HepG2 (cell line): ENCODE measurements around the gene MAP3K14. TPM values are rescaled to one million over a fixed set of nuclear protein-coding genes. Genes with fewer than 3 reads are reported as not detected.
A peak's percentile ranks its signal among the peaks of the same experiment; 100 is the strongest.

Experiments used
- MLLT10 ChIP-seq: sonication (generic); formaldehyde crosslinking; IDR thresholded peaks from 2 replicates; pipeline ENCODE4 v1.4.0; 2020; ENCODE audit warnings: missing genetic modification reagents
- NCOA5 ChIP-seq: sonication (generic); formaldehyde crosslinking; IDR thresholded peaks from 2 replicates; pipeline ENCODE4 v1.4.0; 2020; ENCODE audit warnings: missing genetic modification reagents
- NFE2L2 ChIP-seq: fragments of 150-350 bp; IDR thresholded peaks from 2 replicates; pipeline ENCODE4 v1.6.1; 2014; ENCODE audit warnings: low read length
- POGZ ChIP-seq: sonication (generic); formaldehyde crosslinking; IDR thresholded peaks from 2 replicates; pipeline ENCODE4 v1.4.0; 2020; ENCODE audit warnings: mild to moderate bottlenecking, missing genetic modification reagents
- SP2 ChIP-seq: sonication (generic); formaldehyde crosslinking; IDR thresholded peaks from 2 replicates; pipeline ENCODE4 v1.5.1; 2020; ENCODE audit warnings: mild to moderate bottlenecking, missing genetic modification reagents
- ZNF329 ChIP-seq: sonication (generic); formaldehyde crosslinking; IDR thresholded peaks from 2 replicates; pipeline ENCODE4 v1.9.0; 2021; ENCODE audit warnings: low read depth, mild to moderate bottlenecking, missing genetic modification reagents
- ZNF572 ChIP-seq: sonication (generic); formaldehyde crosslinking; IDR thresholded peaks from 2 replicates; pipeline ENCODE4 v1.5.1; 2020; ENCODE audit warnings: mild to moderate bottlenecking, missing genetic modification reagents
- polyA plus RNA-seq, 8 experiments: library from polyadenylated mRNA; depleted of rRNA in 3 of 8; stranded (reverse) in 7 of 8; unstranded in 1 of 8; fragments of >200 nt; fragmentation: Illumina TruSeq in 4 of 8; extraction: Trizol in 4 of 8; gene quantifications; 2 replicates each; pipeline versions ENCODE4 v1.2.1 to v1.2.3, GENCODE V29; 2011 to 2016; ENCODE audit warnings: low read depth in 4 of 8, missing spikeins in 1 of 8, mixed read lengths in 1 of 8; ENCODE audit not compliant: insufficient read depth in 1 of 8
- total RNA-seq, 5 experiments: library from RNA; depleted of rRNA; stranded (reverse); fragments of >200 nt; fragmentation: Illumina TruSeq; extraction: Trizol; gene quantifications; 2 replicates each; pipeline ENCODE4 v1.2.3, GENCODE V29; 2016; ENCODE audit warnings: low read depth in 1 of 5
- TF ChIP-seq, protein P1 (sequence below): sonication (generic); formaldehyde crosslinking; IDR thresholded peaks from 2 replicates; pipeline ENCODE4 v1.5.0; 2020; ENCODE audit warnings: mild to moderate bottlenecking, missing genetic modification reagents, borderline replicate concordance
- TF ChIP-seq, protein P2 (sequence below): sonication (generic); formaldehyde crosslinking; IDR thresholded peaks from 2 replicates; pipeline ENCODE4; 2020; ENCODE audit warnings: missing genetic modification reagents, mild to moderate bottlenecking, borderline replicate concordance
- TF ChIP-seq, protein P3 (sequence below): IDR thresholded peaks from 2 replicates; pipeline ENCODE4 v1.4.0; 2020; ENCODE audit warnings: mild to moderate bottlenecking, missing genetic modification reagents
- TF ChIP-seq, protein P4 (sequence below): sonication (generic); formaldehyde crosslinking; conservative IDR thresholded peaks from 2 replicates; pipeline ENCODE4 v1.8.0; 2022; ENCODE audit warnings: mild to moderate bottlenecking, moderate library complexity, missing genetic modification reagents

The MAP3K14 gene
- total and polyA plus RNA-seq, 2 of the 13 experiments (the other 11 are each of a cell fraction or from before 2014, with no cell fraction given) = 2.6 TPM

DNA sequence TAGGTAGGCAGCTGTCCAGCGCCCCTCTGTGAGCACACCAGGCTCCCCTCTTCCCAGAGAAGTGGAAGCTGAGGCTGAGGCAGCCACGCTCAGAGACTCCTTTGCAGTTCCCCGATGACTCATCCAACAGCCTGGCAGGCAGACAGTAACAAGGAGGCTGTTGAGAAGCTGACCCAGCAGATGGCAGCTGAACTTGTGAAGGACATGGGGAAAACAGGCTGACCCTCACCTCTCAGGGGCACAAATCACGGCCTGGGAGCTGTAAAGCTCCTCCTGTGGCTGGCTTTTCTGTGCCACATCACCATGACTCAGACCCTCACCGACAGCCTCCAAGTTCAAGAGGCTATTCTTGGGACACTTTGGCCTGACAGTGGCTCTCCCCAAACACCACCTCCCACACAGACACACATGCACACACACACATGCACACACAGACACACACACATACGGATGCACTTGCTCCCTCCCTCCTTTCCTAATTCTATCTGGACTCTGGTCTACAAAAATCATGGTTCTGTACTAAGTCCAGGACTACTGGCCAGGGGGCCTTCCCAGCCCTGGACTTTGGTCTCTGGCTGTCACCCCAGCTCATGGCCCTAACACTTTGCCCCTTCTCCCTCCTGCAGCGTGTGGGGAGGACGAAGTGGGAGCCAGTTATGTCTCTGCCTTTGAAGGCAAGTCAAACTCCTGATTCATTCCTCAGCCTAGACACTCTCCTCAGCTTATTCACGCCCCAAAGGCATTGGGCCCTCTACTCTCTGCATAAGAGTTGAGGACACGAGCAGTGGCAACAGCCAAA is 23.2 kb downstream of the MAP3K14 start (continued):
- TF ChIP-seq, protein P1, sequence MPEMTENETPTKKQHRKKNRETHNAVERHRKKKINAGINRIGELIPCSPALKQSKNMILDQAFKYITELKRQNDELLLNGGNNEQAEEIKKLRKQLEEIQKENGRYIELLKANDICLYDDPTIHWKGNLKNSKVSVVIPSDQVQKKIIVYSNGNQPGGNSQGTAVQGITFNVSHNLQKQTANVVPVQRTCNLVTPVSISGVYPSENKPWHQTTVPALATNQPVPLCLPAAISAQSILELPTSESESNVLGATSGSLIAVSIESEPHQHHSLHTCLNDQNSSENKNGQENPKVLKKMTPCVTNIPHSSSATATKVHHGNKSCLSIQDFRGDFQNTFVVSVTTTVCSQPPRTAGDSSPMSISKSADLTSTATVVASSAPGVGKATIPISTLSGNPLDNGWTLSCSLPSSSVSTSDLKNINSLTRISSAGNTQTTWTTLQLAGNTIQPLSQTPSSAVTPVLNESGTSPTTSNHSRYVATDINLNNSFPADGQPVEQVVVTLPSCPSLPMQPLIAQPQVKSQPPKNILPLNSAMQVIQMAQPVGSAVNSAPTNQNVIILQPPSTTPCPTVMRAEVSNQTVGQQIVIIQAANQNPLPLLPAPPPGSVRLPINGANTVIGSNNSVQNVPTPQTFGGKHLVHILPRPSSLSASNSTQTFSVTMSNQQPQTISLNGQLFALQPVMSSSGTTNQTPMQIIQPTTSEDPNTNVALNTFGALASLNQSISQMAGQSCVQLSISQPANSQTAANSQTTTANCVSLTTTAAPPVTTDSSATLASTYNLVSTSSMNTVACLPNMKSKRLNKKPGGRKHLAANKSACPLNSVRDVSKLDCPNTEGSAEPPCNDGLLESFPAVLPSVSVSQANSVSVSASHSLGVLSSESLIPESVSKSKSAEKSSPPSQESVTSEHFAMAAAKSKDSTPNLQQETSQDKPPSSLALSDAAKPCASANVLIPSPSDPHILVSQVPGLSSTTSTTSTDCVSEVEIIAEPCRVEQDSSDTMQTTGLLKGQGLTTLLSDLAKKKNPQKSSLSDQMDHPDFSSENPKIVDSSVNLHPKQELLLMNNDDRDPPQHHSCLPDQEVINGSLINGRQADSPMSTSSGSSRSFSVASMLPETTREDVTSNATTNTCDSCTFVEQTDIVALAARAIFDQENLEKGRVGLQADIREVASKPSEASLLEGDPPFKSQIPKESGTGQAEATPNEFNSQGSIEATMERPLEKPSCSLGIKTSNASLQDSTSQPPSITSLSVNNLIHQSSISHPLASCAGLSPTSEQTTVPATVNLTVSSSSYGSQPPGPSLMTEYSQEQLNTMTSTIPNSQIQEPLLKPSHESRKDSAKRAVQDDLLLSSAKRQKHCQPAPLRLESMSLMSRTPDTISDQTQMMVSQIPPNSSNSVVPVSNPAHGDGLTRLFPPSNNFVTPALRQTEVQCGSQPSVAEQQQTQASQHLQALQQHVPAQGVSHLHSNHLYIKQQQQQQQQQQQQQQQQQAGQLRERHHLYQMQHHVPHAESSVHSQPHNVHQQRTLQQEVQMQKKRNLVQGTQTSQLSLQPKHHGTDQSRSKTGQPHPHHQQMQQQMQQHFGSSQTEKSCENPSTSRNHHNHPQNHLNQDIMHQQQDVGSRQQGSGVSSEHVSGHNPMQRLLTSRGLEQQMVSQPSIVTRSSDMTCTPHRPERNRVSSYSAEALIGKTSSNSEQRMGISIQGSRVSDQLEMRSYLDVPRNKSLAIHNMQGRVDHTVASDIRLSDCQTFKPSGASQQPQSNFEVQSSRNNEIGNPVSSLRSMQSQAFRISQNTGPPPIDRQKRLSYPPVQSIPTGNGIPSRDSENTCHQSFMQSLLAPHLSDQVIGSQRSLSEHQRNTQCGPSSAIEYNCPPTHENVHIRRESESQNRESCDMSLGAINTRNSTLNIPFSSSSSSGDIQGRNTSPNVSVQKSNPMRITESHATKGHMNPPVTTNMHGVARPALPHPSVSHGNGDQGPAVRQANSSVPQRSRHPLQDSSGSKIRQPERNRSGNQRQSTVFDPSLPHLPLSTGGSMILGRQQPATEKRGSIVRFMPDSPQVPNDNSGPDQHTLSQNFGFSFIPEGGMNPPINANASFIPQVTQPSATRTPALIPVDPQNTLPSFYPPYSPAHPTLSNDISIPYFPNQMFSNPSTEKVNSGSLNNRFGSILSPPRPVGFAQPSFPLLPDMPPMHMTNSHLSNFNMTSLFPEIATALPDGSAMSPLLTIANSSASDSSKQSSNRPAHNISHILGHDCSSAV (CRISPR knock-in tag) = no peak
- no peak; the same call in 1 of the 2 replicates for TF ChIP-seq NFE2L2
- peak; percentile 37; the same call in 1 of the 2 replicates for TF ChIP-seq POGZ (CRISPR knock-in tag)
- no peak for TF ChIP-seq MLLT10 (CRISPR knock-in tag)
- TF ChIP-seq, protein P2, sequence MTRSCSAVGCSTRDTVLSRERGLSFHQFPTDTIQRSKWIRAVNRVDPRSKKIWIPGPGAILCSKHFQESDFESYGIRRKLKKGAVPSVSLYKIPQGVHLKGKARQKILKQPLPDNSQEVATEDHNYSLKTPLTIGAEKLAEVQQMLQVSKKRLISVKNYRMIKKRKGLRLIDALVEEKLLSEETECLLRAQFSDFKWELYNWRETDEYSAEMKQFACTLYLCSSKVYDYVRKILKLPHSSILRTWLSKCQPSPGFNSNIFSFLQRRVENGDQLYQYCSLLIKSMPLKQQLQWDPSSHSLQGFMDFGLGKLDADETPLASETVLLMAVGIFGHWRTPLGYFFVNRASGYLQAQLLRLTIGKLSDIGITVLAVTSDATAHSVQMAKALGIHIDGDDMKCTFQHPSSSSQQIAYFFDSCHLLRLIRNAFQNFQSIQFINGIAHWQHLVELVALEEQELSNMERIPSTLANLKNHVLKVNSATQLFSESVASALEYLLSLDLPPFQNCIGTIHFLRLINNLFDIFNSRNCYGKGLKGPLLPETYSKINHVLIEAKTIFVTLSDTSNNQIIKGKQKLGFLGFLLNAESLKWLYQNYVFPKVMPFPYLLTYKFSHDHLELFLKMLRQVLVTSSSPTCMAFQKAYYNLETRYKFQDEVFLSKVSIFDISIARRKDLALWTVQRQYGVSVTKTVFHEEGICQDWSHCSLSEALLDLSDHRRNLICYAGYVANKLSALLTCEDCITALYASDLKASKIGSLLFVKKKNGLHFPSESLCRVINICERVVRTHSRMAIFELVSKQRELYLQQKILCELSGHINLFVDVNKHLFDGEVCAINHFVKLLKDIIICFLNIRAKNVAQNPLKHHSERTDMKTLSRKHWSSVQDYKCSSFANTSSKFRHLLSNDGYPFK = no peak
- TF ChIP-seq, protein P3, sequence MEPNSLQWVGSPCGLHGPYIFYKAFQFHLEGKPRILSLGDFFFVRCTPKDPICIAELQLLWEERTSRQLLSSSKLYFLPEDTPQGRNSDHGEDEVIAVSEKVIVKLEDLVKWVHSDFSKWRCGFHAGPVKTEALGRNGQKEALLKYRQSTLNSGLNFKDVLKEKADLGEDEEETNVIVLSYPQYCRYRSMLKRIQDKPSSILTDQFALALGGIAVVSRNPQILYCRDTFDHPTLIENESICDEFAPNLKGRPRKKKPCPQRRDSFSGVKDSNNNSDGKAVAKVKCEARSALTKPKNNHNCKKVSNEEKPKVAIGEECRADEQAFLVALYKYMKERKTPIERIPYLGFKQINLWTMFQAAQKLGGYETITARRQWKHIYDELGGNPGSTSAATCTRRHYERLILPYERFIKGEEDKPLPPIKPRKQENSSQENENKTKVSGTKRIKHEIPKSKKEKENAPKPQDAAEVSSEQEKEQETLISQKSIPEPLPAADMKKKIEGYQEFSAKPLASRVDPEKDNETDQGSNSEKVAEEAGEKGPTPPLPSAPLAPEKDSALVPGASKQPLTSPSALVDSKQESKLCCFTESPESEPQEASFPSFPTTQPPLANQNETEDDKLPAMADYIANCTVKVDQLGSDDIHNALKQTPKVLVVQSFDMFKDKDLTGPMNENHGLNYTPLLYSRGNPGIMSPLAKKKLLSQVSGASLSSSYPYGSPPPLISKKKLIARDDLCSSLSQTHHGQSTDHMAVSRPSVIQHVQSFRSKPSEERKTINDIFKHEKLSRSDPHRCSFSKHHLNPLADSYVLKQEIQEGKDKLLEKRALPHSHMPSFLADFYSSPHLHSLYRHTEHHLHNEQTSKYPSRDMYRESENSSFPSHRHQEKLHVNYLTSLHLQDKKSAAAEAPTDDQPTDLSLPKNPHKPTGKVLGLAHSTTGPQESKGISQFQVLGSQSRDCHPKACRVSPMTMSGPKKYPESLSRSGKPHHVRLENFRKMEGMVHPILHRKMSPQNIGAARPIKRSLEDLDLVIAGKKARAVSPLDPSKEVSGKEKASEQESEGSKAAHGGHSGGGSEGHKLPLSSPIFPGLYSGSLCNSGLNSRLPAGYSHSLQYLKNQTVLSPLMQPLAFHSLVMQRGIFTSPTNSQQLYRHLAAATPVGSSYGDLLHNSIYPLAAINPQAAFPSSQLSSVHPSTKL (CRISPR knock-in tag) = peak; percentile 64
- TF ChIP-seq, protein P4, sequence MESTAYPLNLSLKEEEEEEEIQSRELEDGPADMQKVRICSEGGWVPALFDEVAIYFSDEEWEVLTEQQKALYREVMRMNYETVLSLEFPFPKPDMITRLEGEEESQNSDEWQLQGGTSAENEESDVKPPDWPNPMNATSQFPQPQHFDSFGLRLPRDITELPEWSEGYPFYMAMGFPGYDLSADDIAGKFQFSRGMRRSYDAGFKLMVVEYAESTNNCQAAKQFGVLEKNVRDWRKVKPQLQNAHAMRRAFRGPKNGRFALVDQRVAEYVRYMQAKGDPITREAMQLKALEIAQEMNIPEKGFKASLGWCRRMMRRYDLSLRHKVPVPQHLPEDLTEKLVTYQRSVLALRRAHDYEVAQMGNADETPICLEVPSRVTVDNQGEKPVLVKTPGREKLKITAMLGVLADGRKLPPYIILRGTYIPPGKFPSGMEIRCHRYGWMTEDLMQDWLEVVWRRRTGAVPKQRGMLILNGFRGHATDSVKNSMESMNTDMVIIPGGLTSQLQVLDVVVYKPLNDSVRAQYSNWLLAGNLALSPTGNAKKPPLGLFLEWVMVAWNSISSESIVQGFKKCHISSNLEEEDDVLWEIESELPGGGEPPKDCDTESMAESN (CRISPR knock-in tag) = no peak
- no peak for TF ChIP-seq NCOA5 (CRISPR knock-in tag)
- no peak for TF ChIP-seq ZNF329 (CRISPR knock-in tag)
- no peak for TF ChIP-seq SP2 (CRISPR knock-in tag)
- TF ChIP-seq ZNF572 (CRISPR knock-in tag) = no peak
